Liver (tissue), 9 donors: ENCODE data around the gene UBD. TPM values are rescaled to one million over a fixed set of nuclear protein-coding genes. Genes with fewer than 3 reads are reported as not detected.

ENCODE experiments used
- DNase-seq: peaks from one replicate; pipeline ENCODE4 v3.0.0-alpha.2; 2017; ENCODE audit warnings: low spot score
- H3K27ac ChIP-seq, 2 donors: one replicate each; pipeline ENCODE4 v1.7.0; 2013; ENCODE audit warnings: inconsistent platforms in 2 of 2, low read length in 2 of 2, control low read depth in 1 of 2, low read depth in 1 of 2, mild to moderate bottlenecking in 1 of 2
- H3K27me3 ChIP-seq, 4 donors: one replicate each; pipeline versions ENCODE4 v1.6.1 to v1.7.0; 2013; ENCODE audit warnings: low read length in 3 of 4, inconsistent platforms in 1 of 4, mild to moderate bottlenecking in 1 of 4, moderate library complexity in 1 of 4; ENCODE audit not compliant: control insufficient read depth in 4 of 4, insufficient read depth in 4 of 4
- H3K36me3 ChIP-seq, 4 donors: one replicate each; pipeline versions ENCODE4 v1.6.1 to v1.7.0; 2013; ENCODE audit warnings: low read length in 3 of 4, mild to moderate bottlenecking in 3 of 4, low read depth in 1 of 4, moderate library complexity in 1 of 4; ENCODE audit not compliant: control insufficient read depth in 4 of 4, insufficient read depth in 3 of 4
- H3K4me1 ChIP-seq, 4 donors: one replicate each; pipeline versions ENCODE4 v1.6.1 to v1.7.0; 2013; ENCODE audit warnings: low read length in 3 of 4, mild to moderate bottlenecking in 3 of 4, moderate library complexity in 1 of 4; ENCODE audit not compliant: control insufficient read depth in 4 of 4, insufficient read depth in 4 of 4
- H3K4me3 ChIP-seq, 3 donors: one replicate each; pipeline versions ENCODE4 v1.6.1 to v1.7.0; 2013; ENCODE audit warnings: low read length in 3 of 3, control low read depth in 1 of 3, low read depth in 1 of 3, mild to moderate bottlenecking in 1 of 3
- H3K9ac ChIP-seq, 2 donors: one replicate each; pipeline ENCODE4 v1.7.0; 2013; ENCODE audit warnings: low read length in 2 of 2, mild to moderate bottlenecking in 2 of 2, moderate library complexity in 2 of 2, control low read depth in 1 of 2, low read depth in 1 of 2
- H3K9me3 ChIP-seq, 4 donors: one replicate each; pipeline versions ENCODE4 v1.6.1 to v1.7.0; 2013; ENCODE audit warnings: low read length in 3 of 4; ENCODE audit not compliant: control insufficient read depth in 4 of 4
- ATF3 ChIP-seq: IDR thresholded peaks from 2 replicates; pipeline ENCODE4 v1.6.1; 2016; ENCODE audit warnings: antibody characterized with exemption
- CTCF ChIP-seq: fragments of 150-350 bp; IDR thresholded peaks from 2 replicates; pipeline ENCODE4 v1.5.1; 2017; ENCODE audit warnings: improper control_type of control experiment, low read depth, low read length; ENCODE audit not compliant: missing input control
- EGR1 ChIP-seq, 2 donors: IDR thresholded peaks; 2 replicates each; pipeline ENCODE4 v1.6.1; 2016 to 2018; ENCODE audit warnings: antibody characterized with exemption in 2 of 2, low read depth in 2 of 2
- FOXA2 ChIP-seq: IDR thresholded peaks from 2 replicates; pipeline ENCODE4 v1.6.1; 2016; ENCODE audit warnings: antibody characterized with exemption
- HNF4A ChIP-seq, 2 donors: conservative IDR thresholded peaks; 2 replicates each; pipeline ENCODE4 v1.6.1; 2016; ENCODE audit warnings: antibody characterized with exemption in 2 of 2, mild to moderate bottlenecking in 2 of 2
- MAX ChIP-seq: IDR thresholded peaks from 2 replicates; pipeline ENCODE4 v1.6.1; 2016; ENCODE audit warnings: antibody characterized with exemption
- RAD21 ChIP-seq, 2 donors: IDR thresholded peaks; 2 replicates each; pipeline ENCODE4 v1.6.1; 2016; ENCODE audit warnings: antibody characterized with exemption in 2 of 2, mild to moderate bottlenecking in 2 of 2
- REST ChIP-seq: IDR thresholded peaks from 2 replicates; pipeline ENCODE4 v1.6.1; 2016; ENCODE audit warnings: antibody characterized with exemption, mild to moderate bottlenecking
- RXRA ChIP-seq, 2 donors: IDR thresholded peaks; 2 replicates each; pipeline ENCODE4 v1.6.1; 2017 to 2018; ENCODE audit warnings: antibody characterized with exemption in 2 of 2, mild to moderate bottlenecking in 1 of 2
- SP1 ChIP-seq: IDR thresholded peaks from 2 replicates; pipeline ENCODE4 v1.6.1; 2018; ENCODE audit warnings: antibody characterized with exemption, mild to moderate bottlenecking
- TAF1 ChIP-seq: conservative IDR thresholded peaks from 2 replicates; pipeline ENCODE4 v1.6.1; 2016; ENCODE audit warnings: antibody characterized with exemption, mild to moderate bottlenecking
- YY1 ChIP-seq: IDR thresholded peaks from 2 replicates; pipeline ENCODE4 v1.6.1; 2016; ENCODE audit warnings: antibody characterized with exemption, mild to moderate bottlenecking
- ZBTB33 ChIP-seq: IDR thresholded peaks from 2 replicates; pipeline ENCODE4 v1.6.1; 2016; ENCODE audit warnings: antibody characterized with exemption
- WGBS: extraction: QIAGEN DNeasy Blood & Tissue Kit; methylation state at CpG from one replicate; pipeline ENCODE4 v1.1.7; 2013; 5-methylcytosine and 5-hydroxymethylcytosine counted together
- polyA plus RNA-seq, 2 donors: library from polyadenylated mRNA; stranded (reverse) in 1 of 2; unstranded in 1 of 2; fragments of 200-250 nt in 1 of 2; fragments of >200 nt in 1 of 2; fragmentation: Nextera tagmentation in 1 of 2; extraction: Ambion mirVana in 1 of 2; gene quantifications; one replicate each; pipeline versions ENCODE4 v1.2.1 to v1.2.3, GENCODE V29; 2013 to 2015
- total RNA-seq, 2 donors: library from RNA; depleted of rRNA; stranded (reverse); fragments of >200 nt; gene quantifications; one replicate each; pipeline ENCODE4 v1.2.3, GENCODE V29; 2014
- donor health status: healthy.
- donor health status: healthy.
- donor health status: healthy.
- donor health status: healthy.
- donor health status: healthy.

Gene UBD
- total RNA-seq (10 to 100 TPM; 32.6 to 35.1 TPM), polyA plus RNA-seq (10 to 100 TPM in 1 of 2 donors, 1 to 10 TPM in 1; 7.0 to 23.5 TPM)

- peaks cover 0 to 12% (median 6%) of the 10 kb centered on the region in 4 donors for H3K4me1 ChIP-seq
- peak within 1 kb of the TSS in 1 of 2 donors; percentile 65 for H3K9ac ChIP-seq
Measured at GRCh38 chr6:29559524-29560287, at the start of gene UBD. TSS of gene UBD (minus strand) at chr6:29559732. CDS start at chr6:29559701, 31 bp downstream.

GRCh38 chr6:29608131-29608530 is 48.6 kb upstream of the UBD start:
- H3K4me3 ChIP-seq = no peak overlapping the region
- no peaks in the 10 kb centered on the region for H3K9me3 ChIP-seq
- H3K9ac ChIP-seq = no peak overlapping the region
- no peak for DNase-seq
- H3K27me3 ChIP-seq = no peaks in the 10 kb centered on the region
- H3K36me3 ChIP-seq = no peaks in the 10 kb centered on the region
- no peaks in the 10 kb centered on the region for H3K4me1 ChIP-seq
- TF ChIP-seq EGR1 (IDR thresholded peaks at IDR 0.05; ENCODE audit: low read depth in 2 of 2) (no peak), ZBTB33 (no peak), REST (no peak), YY1 (no peak), RXRA (IDR thresholded peaks at IDR 0.05) (no peak), CTCF (no peak), SP1 (no peak), ATF3 (no peak), MAX (no peak), FOXA2 (no peak)
- H3K27ac ChIP-seq = no peak overlapping the region

More at GRCh38 chr6:29559524-29560287, at the start of gene UBD:
- Histone ChIP-seq H3K27ac (peak within 1 kb of the TSS; percentile 22 to 58), H3K36me3 (peaks cover 0 to 1% (median 0%) of the 10 kb centered on the region in 4 donors), H3K4me3 (peak within 1 kb of the TSS in 2 of 3 donors; percentile 14 to 47), H3K27me3 (peaks cover 0 to 3% (median 0%) of the 10 kb centered on the region in 4 donors), H3K9me3 (no peaks in the 10 kb centered on the region)
- peak in 1 of 2 donors; percentile 27 for TF ChIP-seq RAD21 (IDR thresholded peaks at IDR 0.05)
- peak in 1 of 2 donors; percentile 14 for TF ChIP-seq RXRA (IDR thresholded peaks at IDR 0.05)
- TF ChIP-seq MAX = no peak
- TF ChIP-seq SP1 = peak; percentile 79
- TF ChIP-seq TAF1 = no peak
- peak in 1 of 2 donors; percentile 71 for TF ChIP-seq HNF4A (conservative IDR thresholded peaks at IDR 0.05)
- 78% methylated on average over 6 of the region's 6 CpGs for WGBS
- DNase-seq = no peak
